Measurements from ENCODE around the gene MCRS1.
"Not testable (repeated sequence)": the region's sequence is repeated elsewhere in the genome, so short reads cannot be mapped to it uniquely, and the experiment has no call there.

The MCRS1 gene

GRCh38 chr12:49539406-49540228 is 28.3 kb downstream of the MCRS1 start:
- DNase-seq, result no peak

- DNase-seq, result peak; percentile 74 to 92 (median 81)
These were observed 29.2 kb downstream of the MCRS1 start, which contains the start of gene KCNH3 for GRCh38 chr12:49538510-49539403. Gene KCNH3 (plus strand): TSS chr12:49539030. CDS start chr12:49539417, 387 bp downstream.

GRCh38 chr12:49537752-49538509 is 30.0 kb downstream of the MCRS1 start:
- peak in 2 of 5 experiments; percentile 4 to 30 for DNase-seq

GRCh38 chr12:49537231-49537751 is 30.7 kb downstream of the MCRS1 start:
- DNase-seq, result no peak

GRCh38 chr12:49536526-49537071 is 31.3 kb downstream of the MCRS1 start:
- DNase-seq, result no peak

GRCh38 chr12:49535921-49536525 is 31.9 kb downstream of the MCRS1 start:
- DNase-seq, result no peak

GRCh38 chr12:49534731-49535278 is 33.1 kb downstream of the MCRS1 start:
- DNase-seq, result no peak

- not testable (repeated sequence) for DNase-seq
These were observed 33.8 kb downstream of the MCRS1 start for GRCh38 chr12:49534122-49534521.

- no peak for DNase-seq
These were observed 34.6 kb downstream of the MCRS1 start for GRCh38 chr12:49533331-49533730.

- no peak for DNase-seq
These were observed 36.2 kb downstream of the MCRS1 start for GRCh38 chr12:49531745-49532144.

GRCh38 chr12:49529414-49529813 is 38.5 kb downstream of the MCRS1 start:
- DNase-seq, result no peak

- DNase-seq, result no peak
These were observed 40.4 kb downstream of the MCRS1 start for GRCh38 chr12:49527361-49528130.

GRCh38 chr12:49525942-49526341 is 42.0 kb downstream of the MCRS1 start:
- DNase-seq, result no peak

- DNase-seq, result no peak
These were observed 43.1 kb downstream of the MCRS1 start for GRCh38 chr12:49524660-49525324.

GRCh38 chr12:49521389-49521788 is 46.6 kb downstream of the MCRS1 start:
- no peak for DNase-seq

GRCh38 chr12:49519574-49519936 is 48.4 kb downstream of the MCRS1 start:
- DNase-seq, result no peak

- DNase-seq, result no peak
These were observed 48.9 kb downstream of the MCRS1 start for GRCh38 chr12:49518914-49519573.

GRCh38 chr12:49515266-49515665 is 52.7 kb downstream of the MCRS1 start:
- no peak for DNase-seq

GRCh38 chr12:49512546-49512945 is 55.4 kb downstream of the MCRS1 start:
- DNase-seq, result no peak

GRCh38 chr12:49511410-49511809 is 56.5 kb downstream of the MCRS1 start:
- DNase-seq, result no peak
